Stimulated activated CD4-positive, alpha-beta T cell treated with anti-CD3 and anti-CD28 coated beads, TNF-alpha, amount 100 ng/mL, for 4 hours (primary cell): ENCODE data around the gene TMEM117.

Source experiments
- DNase-seq, 3 experiments: peaks; one replicate each; pipeline ENCODE4 v3.0.0-alpha.2; 2020; ENCODE audit warnings: low read depth in 3 of 3

Gene TMEM117

DNA sequence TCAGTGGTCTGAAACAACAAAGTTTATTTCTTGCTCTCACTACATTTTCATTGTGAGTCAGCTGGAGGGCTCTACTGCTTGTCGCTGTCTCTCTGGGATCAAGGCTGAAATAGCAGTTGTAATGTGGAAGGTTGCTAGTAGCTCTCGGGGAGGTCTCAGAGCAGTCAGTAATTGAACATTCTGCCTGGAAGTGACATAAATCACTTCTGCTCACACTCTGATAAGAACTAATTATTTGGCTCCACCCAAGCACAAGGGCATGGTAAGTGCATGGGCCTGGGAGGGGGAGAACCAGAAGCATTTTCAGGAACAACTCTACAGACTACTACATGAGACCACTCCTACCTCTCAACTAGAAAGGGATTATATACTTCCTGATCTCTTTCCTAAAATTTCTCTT, 128.2 kb downstream of the TMEM117 start:
- no peak for DNase-seq

DNA sequence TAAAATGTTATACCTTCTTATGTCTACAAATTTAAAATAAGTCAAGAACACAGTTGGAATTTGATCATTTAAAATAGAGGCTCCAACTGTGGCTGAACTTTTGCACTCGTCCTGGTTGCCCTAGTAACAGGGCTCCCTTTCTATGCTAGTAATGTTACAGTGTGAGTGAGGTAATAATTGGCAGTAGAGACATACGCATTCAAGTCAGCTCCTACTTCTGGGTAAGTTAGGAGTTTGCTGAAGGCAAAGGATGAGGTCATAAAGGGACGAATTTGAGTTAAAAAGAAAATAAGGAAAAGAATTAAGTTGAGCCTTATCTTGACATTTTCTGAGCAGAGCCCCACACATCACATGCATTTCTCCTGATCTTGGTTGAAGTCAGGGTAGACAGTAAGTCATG, 129.1 kb downstream of the TMEM117 start:
- DNase-seq, result no peak

DNA sequence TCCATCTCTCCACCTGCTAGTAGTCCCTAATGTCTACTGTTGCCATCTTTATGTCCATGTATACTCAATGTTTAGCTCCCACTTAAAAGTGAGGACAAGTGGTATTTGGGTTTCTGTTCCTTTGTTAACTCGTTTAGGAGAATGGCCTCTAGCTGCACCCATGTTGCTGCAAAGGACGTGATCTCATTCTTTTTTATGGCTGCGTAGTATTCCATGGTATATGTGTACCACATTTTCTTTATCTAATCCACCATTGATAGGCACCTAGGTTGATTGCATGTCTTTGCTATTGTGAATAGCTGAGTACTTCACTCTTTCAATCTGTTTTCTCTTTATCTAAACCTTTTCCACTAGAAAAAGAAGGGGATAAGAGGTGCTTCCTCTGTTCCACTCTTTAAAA, 130.0 kb downstream of the TMEM117 start:
- no peak for DNase-seq

DNA sequence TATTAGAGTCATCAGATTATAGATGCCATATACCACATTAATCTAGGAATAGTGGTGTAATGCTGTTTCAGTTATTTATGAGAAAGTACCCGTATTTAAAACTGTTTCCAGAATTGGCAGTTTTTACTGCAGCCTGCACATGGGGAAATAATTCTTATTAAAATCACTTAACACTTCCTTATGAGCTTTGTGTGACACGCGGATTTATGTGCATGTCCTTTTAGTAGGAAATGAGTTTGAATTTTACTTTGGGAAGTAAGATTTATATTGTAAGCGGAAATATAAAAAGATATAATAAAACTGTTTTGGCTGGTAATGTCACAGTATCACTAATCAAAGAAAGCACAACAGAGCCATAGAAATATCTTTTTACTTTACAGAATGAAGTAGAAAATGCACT, 132.9 kb downstream of the TMEM117 start:
- DNase-seq, result no peak

DNA sequence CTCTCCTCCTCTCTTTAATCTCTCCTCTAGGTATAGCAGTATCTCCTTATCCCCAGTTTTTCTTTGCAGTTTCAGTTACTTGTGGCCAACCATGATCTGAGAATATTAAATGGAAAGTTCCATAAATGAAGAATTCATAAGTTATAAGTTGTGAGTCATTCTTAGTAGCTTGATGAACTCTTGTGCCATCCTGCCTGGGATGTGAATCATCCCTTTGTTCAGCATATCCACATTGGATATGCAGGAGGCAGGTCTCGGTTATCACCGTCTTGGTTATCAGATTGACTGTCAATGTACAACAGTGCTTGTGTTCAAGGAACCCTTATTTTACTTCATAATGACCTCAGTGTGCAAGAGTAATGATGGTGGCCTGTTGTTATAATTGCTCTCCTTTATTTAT, 134.0 kb downstream of the TMEM117 start:
- no peak for DNase-seq

DNA sequence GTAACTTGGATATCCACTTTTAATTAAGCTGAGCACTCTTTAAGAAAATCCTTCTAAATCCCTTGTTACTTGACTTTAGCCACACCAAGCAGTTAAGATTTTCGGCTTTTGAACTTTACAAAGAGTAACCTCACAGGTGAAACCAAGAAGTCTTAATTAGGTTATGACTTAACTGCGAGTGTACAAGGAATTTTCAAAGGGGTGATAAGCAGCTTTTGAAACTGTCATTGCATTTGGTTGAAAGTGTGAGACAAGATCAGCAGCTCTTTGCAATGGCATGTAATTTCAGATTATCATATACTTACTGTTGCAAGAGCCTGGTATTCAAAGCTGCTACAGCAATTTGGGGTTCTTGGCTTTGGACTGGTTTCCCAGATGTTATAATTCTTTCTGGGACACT, 137.5 kb downstream of the TMEM117 start:
- no peak for DNase-seq

DNA sequence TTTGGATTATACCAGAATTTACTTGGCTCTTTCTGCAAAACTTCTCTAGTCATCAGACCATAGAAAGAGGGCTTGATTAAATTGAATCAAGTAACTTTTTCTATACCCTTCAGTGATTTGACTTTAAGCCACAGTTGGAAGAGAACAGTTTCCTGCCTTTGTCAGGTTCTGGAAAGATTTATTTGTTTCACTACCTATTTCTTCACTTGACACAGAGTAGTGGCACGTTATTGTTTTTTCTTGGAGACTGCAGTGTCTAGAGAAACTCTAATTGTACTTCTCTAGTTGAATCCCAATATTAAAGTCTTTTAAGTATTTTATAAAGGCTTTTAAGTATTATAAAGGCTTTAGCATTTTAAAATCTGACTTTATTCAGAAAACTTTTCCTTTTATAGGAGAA, 138.1 kb downstream of the TMEM117 start:
- DNase-seq, result no peak

DNA sequence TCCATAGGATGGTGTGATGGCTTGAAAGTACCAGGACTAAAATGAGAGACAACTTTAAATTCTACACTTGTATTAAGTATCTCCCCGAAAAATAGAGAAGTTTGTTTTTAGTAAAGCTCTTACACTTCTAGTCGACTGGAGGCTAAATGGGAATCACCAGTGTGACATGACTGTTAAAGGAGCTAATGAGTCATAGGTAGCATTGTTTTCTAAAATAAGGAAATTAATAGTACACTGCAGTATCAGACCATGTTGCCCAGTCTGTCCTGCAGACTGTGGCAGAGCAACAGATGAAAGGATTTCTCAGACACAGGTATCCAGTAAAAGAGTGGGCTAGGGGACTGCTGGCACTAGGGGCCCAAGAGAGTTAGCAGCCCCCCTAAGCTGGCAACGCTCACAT, 140.1 kb downstream of the TMEM117 start:
- no peak for DNase-seq

DNA sequence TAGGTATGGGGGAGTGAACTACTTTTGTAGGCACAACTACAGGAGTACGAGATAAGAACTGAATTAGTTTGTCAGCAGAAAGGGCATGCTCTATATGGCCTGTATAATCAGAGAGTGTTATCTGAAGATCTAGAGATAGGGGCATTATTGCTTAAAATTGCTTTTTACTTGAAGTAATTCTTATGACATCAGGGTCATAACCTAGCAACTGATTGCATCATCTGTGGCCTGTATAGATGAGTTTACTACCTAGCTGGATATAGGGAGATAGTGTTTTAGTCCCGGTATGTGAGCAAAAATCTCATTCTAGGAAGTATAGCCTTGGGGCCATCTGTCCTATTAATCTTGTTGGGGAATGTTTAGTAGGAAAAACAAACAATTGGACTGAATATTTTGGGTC, 142.7 kb downstream of the TMEM117 start:
- no peak for DNase-seq

DNA sequence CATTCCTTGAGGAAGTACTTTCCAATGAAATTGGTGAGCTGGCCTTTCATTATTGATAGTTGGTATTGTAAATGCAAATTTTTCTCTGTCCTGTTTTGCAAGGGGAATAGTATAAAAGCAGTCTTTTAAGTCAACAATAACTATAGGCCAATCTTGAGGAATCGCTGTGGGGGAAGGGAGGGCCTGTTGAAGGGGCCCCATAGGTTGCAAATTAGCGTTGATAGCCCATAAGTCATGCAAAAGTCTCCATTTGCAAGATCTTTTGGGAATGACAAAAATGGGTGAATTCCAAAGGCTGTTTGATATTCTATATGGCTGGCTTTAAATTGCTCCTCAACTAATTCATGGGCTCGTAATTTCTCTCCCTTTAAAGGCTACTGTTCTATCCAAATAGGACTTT, 143.6 kb downstream of the TMEM117 start:
- DNase-seq, result no peak

DNA sequence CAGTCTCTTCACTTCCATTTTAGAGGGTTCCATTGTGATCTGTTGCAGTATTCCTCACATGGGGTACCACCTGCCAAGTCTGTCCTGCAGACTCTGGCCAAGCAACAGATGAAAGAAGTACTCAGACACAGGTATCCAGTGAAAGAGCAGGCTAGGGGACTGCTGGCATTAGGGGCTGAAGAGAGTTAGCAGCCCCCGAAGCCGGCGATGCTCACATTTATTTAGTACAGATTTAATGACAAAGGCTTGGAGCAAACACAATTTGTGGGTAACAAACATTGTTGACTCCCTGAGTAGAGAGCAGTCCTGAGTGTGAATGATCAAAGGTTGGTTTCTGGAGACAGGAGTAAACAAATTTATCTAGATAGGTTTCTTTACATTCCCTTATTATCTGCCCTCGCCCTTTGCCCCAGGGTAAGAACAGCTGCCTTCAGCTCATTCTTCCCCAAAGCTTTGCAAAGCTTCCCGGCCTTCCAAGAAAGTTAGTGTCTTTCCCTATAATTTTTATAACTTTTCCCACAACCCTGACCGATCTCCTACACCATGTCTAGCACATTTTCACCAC, 144.8 kb downstream of the TMEM117 start:
- no peak for DNase-seq

DNA sequence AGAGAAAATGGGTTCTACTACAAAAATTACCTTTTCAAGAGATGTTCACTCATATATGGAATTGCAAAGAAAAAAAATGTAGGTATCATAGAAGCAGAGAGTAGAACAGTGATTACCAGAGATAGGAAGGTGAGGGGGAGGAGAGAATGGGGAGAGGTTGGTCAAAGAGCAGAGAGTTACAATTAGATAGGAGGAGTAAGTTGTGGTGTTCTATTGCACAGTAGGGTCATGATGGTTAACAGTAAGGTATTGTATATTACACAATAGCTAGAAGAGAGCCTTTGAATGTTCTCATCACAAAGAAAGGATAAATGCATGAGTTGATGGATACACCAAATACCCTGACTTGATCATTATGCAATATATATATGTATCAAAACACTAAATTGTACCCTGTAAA, 145.8 kb downstream of the TMEM117 start:
- DNase-seq, result no peak

DNA sequence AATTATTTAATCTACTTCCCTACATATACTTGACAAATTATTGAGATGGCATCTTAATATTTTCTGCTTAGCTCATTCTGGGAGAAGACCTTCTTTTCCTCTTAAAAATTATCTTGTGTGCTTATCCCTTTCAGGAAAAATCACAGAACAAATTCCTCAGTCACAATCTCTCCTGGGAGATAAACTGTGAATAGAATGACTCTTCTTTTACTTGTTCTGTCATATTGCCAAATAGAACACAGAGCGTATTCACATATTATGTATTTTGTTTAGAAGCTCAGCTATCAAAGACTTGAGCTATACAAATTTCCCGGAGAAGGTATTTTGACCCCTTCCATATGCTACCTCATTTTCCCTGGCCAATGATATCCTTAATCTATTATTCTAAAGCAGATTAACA, 146.7 kb downstream of the TMEM117 start:
- no peak for DNase-seq

DNA sequence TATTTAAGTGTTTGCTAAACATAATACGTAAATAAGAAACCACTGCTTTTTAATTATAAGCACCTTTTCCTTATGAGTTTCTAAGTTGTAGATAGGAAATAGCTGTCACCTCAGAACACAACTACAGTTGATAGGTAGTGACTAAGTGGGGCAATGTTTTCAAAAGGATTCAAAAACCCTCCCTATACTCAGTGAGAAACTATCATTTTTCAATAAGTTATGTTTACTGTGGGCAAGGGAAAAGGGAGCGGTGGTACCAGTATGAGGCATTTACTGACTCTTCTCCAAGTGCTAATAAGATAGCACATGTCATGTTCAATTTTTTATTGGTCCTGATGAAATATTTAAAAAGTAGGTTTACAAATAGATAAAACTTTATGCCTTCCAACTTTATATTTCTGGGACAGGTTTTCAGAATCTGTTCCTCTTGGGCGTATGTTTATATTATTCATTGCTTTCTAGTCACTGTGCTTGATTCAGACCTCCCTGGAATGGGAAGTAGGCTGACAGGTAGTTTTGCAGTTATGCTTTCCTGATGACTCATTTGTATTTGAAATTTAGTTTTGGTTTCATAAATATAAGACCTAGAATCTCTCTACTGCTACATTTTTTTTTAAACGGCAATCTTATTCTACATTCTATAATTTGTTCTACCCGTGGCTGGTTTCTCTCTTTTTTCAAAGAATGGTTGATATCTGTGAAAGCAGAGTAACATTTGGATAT, 153.1 kb downstream of the TMEM117 start:
- DNase-seq, result no peak

DNA sequence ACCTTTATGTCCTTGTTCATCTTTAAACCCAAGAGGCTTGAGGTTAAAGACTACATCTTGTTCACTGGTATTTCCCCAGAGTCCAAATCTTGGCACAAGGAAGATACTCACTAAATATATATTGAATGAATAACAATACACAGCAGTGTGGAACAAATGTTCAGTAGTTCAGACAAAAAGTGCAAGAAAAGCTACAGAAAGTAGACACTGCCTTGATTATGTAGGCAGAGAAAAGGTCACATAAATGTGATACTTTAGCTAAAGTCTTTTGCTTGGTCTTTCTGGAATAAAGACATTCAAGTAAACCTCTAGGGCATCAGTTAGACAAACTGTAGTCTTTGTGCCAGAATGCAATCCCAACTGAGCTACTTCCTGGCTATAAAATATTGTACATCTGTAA, 157.0 kb downstream of the TMEM117 start:
- no peak for DNase-seq

DNA sequence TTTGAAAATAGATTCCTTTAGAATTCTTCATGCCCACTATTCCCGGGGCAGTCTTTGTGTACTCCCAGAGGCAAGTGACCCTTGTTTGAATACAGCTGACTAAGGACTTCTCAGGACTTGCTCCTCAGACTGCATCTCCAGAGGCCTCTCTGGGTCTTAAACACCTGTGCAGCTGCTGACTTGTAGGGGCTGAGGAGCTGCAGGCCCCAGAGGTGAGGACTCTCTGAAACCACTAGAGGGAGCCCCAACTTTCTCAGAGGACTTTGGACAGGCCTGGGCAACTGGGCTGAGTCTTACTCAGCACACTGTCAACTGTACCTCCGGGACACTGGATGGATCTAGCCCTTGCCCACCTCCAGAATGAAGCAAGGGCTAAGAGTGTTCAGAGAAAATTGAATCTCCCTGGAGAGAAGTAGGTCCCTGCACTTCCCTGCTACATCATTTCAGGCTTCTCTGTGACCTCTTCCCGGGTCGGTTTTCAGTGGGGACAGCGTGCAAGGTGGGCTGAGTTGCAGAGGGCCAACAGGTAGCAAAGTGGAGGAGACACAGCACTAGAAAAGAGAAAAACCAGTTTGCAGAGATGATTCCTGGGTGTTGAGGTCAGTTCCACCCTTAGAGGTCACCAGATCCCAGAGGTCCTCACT, 164.6 kb downstream of the TMEM117 start:
- no peak for DNase-seq

DNA sequence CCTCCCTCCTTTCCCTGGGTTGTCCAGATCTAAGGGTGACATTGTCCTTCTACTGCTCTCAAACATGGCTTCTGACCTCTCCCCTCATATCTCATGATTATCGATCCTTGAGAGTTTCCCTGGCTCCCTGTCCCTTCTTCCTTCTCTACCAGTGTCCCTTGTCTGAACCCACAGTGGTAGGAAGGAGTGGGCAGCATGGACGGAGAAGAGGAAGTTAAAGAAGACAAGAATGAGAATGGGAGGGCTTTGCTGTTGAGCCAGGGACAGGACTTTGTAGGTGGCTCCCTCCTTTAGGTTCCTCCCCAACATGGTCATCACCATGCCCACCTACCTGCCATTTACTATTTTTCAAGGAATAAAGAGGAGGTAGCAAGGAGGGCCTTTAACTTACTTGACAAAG, 166.7 kb downstream of the TMEM117 start:
- DNase-seq, result no peak

DNA sequence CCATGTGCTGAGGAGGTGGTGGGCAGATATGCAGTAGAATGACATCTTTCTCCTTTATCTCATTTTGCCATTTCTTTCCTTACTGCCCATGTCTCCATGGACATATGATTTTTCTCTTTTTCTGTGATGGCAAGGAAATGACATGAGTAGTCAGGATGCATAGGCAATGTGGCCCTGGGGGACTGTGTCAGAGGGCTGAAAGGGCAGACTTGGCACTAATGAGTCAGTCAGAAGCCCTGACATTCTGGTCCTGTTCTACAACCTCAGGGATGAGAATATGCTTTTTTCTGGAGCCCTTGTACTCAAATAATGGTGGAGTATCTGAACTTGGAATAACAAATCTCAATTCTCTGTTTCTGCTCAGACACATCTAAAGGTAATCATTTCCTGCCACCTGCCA, 167.8 kb downstream of the TMEM117 start:
- no peak for DNase-seq

DNA sequence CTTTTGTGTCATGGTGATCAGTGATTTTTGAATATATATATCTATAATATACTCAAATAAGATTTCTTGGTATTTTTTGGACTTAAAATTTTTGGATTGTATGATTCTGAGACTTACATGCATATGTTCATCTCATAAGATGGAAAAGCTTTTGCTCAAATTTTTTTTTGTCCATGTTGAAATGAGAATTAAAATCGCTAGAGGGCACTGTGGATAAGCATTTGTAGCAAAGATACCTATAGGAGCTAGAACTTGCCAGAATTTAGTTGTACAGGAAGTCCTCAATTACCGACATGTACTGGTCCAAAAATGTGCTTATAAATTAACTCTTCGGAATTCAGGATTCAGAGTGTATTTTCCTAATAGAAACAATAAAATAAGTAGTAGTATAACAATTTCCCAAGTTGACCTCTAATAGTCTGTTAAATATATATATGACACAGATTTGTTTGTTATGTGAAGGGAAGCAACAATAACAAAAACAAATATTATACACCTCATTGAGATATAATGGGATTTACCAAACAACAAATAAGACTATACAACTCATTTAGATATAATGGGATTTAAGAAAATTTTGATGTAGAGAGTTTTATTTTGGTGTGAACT, 179.6 kb downstream of the TMEM117 start:
- DNase-seq, result no peak

DNA sequence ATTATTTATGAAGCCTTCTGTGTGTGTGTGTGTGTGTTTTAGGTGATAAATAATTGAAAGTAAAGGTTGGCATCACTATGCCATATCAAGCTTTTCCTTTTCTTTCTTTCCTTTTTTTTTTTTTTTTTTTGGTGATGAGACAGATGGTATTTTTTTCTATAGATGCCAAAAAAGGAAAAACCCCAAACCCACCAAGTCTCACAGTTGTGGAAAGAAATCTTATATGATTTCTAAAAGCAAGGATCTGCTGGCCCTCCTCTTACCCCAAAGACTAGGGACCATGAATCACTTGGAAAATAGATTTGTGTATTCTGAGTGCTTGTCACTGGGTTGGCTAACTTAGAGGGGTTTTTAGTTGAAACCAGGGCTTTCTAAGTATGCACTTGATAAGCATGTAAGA, 181.3 kb downstream of the TMEM117 start:
- no peak for DNase-seq

DNA sequence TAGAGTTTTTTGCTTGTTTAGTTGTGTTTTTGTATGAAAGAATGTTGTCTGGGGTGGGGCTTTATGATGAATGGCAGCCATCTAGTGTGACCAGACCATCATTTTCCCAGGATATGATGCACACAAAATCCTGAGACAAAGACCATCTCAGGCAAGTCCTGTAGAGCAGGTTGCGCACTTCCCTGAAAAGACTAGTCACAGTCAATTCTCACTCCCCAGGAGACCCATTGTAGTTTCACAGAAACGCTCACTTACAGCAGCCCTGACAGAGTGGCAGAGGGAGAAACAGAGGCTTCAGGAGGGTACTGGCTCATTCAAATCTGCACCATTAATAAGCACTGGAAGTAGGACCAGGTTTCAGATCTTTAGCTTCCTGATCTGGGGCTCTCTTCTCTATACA, 183.2 kb downstream of the TMEM117 start:
- no peak for DNase-seq

DNA sequence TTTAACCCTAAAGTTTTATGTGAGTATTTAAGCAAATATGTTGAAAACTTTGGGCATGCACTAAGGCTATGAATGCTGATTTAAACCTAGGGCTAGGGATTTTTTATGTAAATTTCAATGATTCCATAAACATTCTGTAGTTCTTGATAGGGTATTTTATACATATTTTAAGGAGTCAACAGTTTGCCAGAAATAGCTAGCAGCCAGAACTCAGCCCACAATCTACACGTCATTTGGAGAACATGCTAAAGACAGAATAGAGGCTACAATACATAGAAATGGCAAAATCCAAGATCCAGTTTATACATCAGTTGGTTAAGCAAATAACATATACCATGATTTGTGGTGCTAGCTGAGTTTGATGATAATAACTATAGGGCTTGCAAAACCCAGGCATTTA, 184.7 kb downstream of the TMEM117 start:
- DNase-seq, result no peak

DNA sequence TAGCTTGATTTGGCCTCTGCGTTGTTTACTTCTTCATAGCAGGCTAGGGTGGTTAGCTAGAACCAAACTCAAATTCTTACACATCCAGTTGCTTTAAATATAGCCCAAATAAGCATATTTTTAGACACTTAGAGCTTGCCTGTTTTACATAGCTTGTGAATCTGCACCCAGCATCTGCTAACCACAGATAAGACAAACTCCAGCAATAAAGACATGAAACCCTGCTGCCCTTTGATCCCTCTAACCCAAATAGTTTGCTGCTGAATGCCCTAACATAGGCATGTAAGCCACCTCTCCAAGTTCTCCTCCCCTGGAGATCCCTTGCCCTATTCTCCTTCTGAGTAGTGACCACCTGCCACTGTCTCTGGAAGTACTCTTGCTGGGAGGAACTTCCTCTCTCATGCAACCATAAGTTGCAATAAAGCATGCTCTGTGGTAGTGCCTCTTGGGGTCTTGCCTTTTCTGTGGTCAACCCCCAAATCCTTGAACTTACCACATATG, 185.6 kb downstream of the TMEM117 start:
- DNase-seq, result no peak
